Endothelial cell (in vitro differentiated cells): ENCODE results near the gene CIAO2B. TPM values are rescaled to one million over a fixed set of nuclear protein-coding genes. Genes with fewer than 3 reads are reported as not detected.

Source experiments
- DNase-seq: peaks from one replicate; pipeline ENCODE4 v3.0.0; 2021; ENCODE audit warnings: low spot score
- H3K27ac Mint-ChIP-seq: one replicate; pipeline ENCODE4 v1.8.0; 2021; ENCODE audit warnings: mixed read lengths, inconsistent platforms; ENCODE audit not compliant: unreplicated experiment
- H3K27me3 Mint-ChIP-seq: one replicate; pipeline ENCODE4 v1.8.0; 2021; ENCODE audit warnings: mild to moderate bottlenecking, moderate library complexity, mixed read lengths, inconsistent platforms; ENCODE audit not compliant: unreplicated experiment
- H3K36me3 Mint-ChIP-seq: one replicate; pipeline ENCODE4 v1.8.0; 2021; ENCODE audit warnings: mild to moderate bottlenecking, low read depth, mixed read lengths, inconsistent platforms; ENCODE audit not compliant: unreplicated experiment
- H3K4me1 Mint-ChIP-seq: one replicate; pipeline ENCODE4 v1.8.0; 2021; ENCODE audit warnings: mild to moderate bottlenecking, mixed read lengths, inconsistent platforms; ENCODE audit not compliant: unreplicated experiment
- H3K4me3 Mint-ChIP-seq: one replicate; pipeline ENCODE4 v1.8.0; 2021; ENCODE audit warnings: mild to moderate bottlenecking, mixed read lengths, inconsistent platforms; ENCODE audit not compliant: unreplicated experiment
- H3K9me3 Mint-ChIP-seq: one replicate; pipeline ENCODE4 v1.8.0; 2021; ENCODE audit warnings: mixed read lengths, inconsistent platforms; ENCODE audit not compliant: unreplicated experiment
- CTCF ChIP-seq: fragments of 200-600 bp; sonication (generic); IDR thresholded peaks from one replicate; pipeline ENCODE4 v1.5.0; 2021; ENCODE audit warnings: antibody characterized with exemption; ENCODE audit not compliant: unreplicated experiment
- total RNA-seq: library from RNA; stranded (reverse); fragmentation: NEBNext Ultra II Directional; extraction: Animal tissue kit (Norgen Biotek cat#: 25700); gene quantifications from one replicate; pipeline ENCODE4 v1.2.1, GENCODE V29; 2021; ENCODE audit not compliant: unreplicated experiment

The CIAO2B gene
- total RNA-seq, 1 donor from 2014 or later, result 38.8 TPM

DNA sequence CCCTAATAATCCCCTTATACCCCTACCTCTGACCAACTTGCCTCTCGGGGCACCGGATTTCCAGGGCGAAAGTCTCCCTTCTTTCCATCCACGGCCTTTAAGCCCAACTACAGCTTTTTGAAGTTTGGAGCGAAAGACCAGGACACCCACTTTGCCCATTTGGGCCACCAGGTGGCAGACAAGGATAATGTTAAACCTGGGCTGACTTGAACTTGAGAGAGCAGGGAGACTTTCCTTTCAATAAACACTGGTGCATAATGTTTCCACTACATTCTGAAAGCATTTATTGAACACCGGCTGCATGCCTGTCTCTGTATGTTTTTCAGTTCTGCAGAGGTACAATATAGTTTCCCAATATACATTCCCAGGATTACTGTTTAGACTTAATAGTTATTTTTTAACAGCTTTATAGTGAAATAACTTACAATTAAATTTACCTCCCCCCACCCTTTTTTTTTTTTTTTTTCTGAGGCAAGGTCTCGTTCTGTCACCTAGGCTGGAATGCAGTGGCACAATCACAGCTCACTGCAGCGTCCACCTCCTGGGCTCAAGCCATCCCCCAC, 20.0 kb upstream of the CIAO2B start:
- Mint-ChIP-seq H3K27me3 (no peaks in the 10 kb centered on the region), H3K9me3 (no peaks in the 10 kb centered on the region), H3K27ac (no peak overlapping the region), H3K4me1 (no peaks in the 10 kb centered on the region), H3K36me3 (no peaks in the 10 kb centered on the region), H3K4me3 (no peak overlapping the region)
- peak; percentile 79 for DNase-seq
- TF ChIP-seq CTCF, result peak; percentile 86

GRCh38 chr16:66953462-66954096, 19.4 kb upstream of the CIAO2B start:
- no peaks in the 10 kb centered on the region for H3K27me3 Mint-ChIP-seq
- no peak overlapping the region for H3K27ac Mint-ChIP-seq
- no peaks in the 10 kb centered on the region for H3K4me1 Mint-ChIP-seq
- no peaks in the 10 kb centered on the region for H3K9me3 Mint-ChIP-seq
- no peak overlapping the region for H3K4me3 Mint-ChIP-seq
- no peak for TF ChIP-seq CTCF
- no peaks in the 10 kb centered on the region for H3K36me3 Mint-ChIP-seq
- DNase-seq, result no peak

- H3K36me3 Mint-ChIP-seq, result no peaks in the 10 kb centered on the region
- no peak overlapping the region for H3K4me3 Mint-ChIP-seq
- no peak overlapping the region for H3K27ac Mint-ChIP-seq
- TF ChIP-seq CTCF, result no peak
- H3K27me3 Mint-ChIP-seq, result no peaks in the 10 kb centered on the region
- no peaks in the 10 kb centered on the region for H3K9me3 Mint-ChIP-seq
- DNase-seq, result no peak
- no peaks in the 10 kb centered on the region for H3K4me1 Mint-ChIP-seq
Measured at GRCh38 chr16:66952430-66953110, 18.4 kb upstream of the CIAO2B start.

- no peak for TF ChIP-seq CTCF
- Mint-ChIP-seq H3K4me1 (no peaks in the 10 kb centered on the region), H3K27ac (no peak overlapping the region), H3K4me3 (no peak overlapping the region), H3K27me3 (no peaks in the 10 kb centered on the region), H3K36me3 (no peaks in the 10 kb centered on the region), H3K9me3 (no peaks in the 10 kb centered on the region)
- DNase-seq, result no peak
Measured at GRCh38 chr16:66950971-66951790, 17.0 kb upstream of the CIAO2B start.
